LNCaP clone FGC (cell line): ENCODE data around the gene FAM124B.
"Not testable (repeated sequence)": the region's sequence is repeated elsewhere in the genome, so short reads cannot be mapped to it uniquely, and the experiment has no call there.

ENCODE experiments used
- DNase-seq: peaks from one replicate; pipeline ENCODE4 v3.0.0-alpha.2; 2011; ENCODE audit warnings: low read depth
- H3K4me3 ChIP-seq: 2 replicates; pipeline ENCODE4 v1.5.1; 2011; ENCODE audit warnings: mild to moderate bottlenecking, low read depth, low read length, control low read depth
- TF ChIP-seq, protein P1 (sequence below): IDR thresholded peaks from 2 replicates; pipeline ENCODE4 v1.5.1; 2012; ENCODE audit warnings: mild to moderate bottlenecking; ENCODE audit not compliant: control insufficient read depth, insufficient read depth; ENCODE audit errors: extremely low read depth

The FAM124B gene

DNA sequence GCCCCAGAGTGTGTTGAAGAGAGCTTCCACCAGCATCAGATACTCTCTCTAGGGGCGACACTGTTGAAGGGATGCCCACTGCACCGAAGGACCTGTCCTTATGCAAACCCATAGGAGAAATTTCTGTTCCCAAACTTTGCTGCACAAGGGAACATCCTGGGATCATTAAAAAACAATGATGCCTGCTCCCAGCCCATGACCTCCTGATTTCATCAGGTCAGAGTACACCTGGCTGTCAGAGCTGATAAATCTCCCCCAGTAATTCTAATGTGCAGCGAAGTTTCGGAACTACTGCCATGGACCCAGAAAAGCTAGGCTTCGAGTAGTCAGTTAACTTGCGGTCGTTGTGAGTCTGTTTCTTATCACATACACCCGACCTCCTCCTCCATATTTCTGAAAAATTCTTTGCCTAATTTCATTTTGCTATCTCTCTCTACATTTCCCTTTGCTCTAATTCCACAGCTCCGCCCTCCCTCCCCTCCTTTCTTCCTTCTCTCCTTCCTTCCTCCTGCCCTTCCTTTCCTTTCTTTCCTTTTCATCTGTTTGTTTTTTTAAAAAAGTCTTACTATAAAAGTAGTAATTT, 18.8 kb downstream of the FAM124B start:
- DNase-seq = no peak
- H3K4me3 ChIP-seq = no peak overlapping the region
- TF ChIP-seq, protein P1, sequence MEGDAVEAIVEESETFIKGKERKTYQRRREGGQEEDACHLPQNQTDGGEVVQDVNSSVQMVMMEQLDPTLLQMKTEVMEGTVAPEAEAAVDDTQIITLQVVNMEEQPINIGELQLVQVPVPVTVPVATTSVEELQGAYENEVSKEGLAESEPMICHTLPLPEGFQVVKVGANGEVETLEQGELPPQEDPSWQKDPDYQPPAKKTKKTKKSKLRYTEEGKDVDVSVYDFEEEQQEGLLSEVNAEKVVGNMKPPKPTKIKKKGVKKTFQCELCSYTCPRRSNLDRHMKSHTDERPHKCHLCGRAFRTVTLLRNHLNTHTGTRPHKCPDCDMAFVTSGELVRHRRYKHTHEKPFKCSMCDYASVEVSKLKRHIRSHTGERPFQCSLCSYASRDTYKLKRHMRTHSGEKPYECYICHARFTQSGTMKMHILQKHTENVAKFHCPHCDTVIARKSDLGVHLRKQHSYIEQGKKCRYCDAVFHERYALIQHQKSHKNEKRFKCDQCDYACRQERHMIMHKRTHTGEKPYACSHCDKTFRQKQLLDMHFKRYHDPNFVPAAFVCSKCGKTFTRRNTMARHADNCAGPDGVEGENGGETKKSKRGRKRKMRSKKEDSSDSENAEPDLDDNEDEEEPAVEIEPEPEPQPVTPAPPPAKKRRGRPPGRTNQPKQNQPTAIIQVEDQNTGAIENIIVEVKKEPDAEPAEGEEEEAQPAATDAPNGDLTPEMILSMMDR = no peak

DNA sequence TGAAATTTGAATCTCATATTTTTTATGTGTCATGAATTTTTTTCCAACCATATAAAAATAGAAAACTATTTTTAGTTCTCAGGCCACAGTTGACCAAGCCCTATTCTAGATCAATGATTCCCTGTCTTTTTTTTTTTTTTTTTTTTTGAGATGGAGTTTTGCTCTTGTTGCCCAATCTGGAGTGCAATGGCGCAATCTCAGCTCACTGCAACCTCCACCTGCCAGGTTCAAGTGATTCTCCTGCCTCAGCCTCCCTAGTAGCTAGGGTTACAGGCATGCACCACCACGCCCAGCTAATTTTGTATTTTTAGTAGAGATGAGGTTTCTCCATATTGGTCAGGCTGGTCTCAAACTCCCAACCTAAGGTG, 19.6 kb downstream of the FAM124B start:
- not testable (repeated sequence) for DNase-seq, H3K4me3 ChIP-seq

DNA sequence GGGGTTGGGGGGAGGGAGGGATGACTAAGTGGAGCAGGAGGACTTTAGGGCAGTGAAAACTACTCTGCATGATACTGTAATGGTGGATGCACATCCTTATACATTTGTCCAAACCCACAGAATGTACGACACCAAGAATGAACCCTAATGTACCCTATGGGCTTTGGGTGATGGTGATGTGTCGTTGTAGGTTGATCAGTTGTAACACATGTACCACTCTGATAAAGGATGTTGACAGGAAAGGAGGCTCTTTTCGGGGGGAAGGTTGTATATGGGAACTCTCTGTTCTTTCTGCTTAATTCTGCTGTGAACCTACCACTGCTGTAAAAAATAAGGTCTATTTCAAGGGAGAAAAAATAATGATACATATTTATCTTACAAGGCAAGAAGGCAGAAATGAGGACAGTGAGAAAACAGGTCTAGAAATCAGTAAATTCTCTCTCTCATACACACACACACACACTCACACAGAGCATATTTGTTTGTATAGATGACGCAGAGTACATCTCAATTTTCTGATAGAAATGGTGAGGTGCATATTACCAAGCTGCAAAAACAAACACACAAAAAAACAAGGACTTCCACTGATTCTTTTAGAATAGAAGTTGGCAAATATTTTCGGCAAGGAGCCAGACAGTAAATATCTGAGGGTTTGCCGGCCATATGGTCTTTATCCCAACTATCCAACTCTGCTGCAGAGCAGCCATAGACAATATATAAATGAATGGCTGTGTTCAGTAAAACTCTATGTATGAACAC, 20.2 kb downstream of the FAM124B start:
- H3K4me3 ChIP-seq = no peak overlapping the region
- TF ChIP-seq, protein P1 = no peak
- no peak for DNase-seq

DNA sequence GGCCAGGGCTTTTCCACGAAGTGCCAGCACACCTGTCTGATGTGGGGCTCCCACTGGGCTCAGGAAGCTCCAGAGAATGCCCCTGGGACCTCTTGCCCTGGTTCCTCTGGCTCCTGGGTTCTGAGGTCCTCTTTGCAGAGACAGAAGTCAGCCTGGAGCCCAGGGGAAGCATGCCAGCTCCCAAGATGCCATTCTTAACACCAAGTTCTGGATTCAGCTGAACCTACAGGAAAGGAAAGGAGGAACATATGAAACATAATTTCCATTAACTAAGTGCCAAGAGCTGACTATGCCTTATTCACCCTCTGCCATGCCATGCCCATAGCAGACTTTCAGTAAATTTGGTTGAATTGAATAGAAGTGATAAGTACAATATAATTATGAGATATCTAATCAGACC, 21.9 kb downstream of the FAM124B start:
- no peak overlapping the region for H3K4me3 ChIP-seq
- DNase-seq = no peak
- TF ChIP-seq, protein P1 = no peak

DNA sequence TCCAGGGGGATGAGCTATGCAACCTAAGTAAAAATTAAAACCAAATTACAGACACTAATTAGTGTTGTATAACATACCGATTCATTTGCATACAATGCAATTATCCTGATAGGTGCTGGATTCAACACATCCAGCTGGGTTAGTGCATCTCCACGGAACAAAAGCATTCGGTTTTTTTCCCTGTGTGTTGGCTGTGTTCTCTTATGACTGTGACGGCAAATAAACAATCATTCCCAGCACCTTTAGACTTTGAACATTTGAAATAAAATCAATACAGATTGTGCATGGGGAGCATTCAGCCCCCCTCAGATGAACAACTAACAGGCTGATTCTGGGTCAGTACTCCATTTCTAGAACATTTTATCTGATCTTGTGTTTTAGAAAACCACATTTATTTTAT, 22.7 kb downstream of the FAM124B start:
- TF ChIP-seq, protein P1 = no peak
- DNase-seq = no peak
- no peak overlapping the region for H3K4me3 ChIP-seq

DNA sequence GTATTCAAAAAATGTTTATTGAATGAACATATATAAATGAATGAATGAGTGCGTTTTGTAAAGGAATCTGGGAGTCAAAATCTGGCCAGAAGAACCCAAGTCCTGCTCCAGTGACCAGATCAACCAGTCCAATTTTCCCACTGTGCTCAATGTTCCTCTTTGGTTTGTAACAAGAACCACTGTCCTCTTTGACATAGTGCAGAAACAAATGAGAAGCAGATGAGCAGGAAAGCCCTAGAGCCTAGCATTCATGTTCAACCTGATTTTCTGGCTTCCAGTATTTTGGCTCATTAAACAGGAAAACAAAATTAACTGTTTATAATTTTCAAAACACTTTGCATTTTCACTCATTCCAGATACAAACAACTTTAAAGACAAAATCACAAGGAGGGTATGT, 23.2 kb downstream of the FAM124B start:
- no peak for DNase-seq
- TF ChIP-seq, protein P1 = no peak
- no peak overlapping the region for H3K4me3 ChIP-seq

DNA sequence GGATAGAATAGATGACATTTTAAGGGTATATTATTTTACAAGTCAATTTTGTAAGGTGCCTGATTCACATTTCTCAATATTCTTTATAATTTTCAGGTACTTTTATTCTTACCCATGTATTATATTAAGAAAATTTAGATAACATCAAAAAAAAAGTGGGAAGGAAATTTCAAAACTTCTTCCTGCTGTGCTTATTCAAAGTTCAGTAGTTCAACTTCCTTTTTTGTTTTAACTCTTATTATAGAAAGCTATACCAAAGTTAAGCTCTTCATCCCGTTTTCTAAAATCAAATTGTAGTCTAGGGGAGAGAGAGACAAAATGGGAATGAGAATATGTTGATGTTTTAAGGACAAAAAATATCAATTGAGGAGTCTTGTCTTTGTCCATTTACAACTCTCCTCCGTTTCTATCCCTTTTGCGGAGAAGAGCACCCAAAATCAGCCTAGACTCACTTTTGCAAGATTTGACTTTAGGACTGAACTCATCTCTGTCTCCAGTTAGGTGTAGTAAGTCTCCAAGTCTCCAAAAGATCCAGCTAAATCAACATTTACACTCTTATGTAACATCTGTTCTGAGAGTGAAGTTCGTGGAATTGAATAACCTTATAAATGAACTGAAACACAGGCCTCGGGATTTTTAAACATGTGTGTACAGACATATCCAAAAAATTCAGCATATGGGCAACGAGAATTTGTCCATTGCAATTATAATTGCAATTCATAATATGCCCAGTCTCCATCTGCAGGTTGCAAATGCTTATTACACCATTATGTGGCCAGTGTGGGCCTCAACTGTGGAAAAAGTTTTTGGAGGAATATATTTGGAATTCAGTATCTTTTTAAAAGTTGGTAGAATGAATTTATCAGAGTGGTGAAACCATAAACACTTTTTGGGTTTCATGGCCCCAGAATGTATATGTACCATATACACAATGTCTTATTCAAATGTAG, 23.9 kb downstream of the FAM124B start:
- no peak for DNase-seq
- TF ChIP-seq, protein P1 = no peak
- no peak overlapping the region for H3K4me3 ChIP-seq
